GM12878 (cell line): ENCODE measurements around the gene DENND10.

Experiments
- EP300 ChIP-seq, 2 experiments: fragments of 150-350 bp in 1 of 2; IDR thresholded peaks; 2 replicates each; pipeline ENCODE4 v1.6.1; 2011 to 2012; ENCODE audit warnings: low read depth in 2 of 2, low read length in 2 of 2, borderline replicate concordance in 1 of 2, improper control_type of control experiment in 1 of 2, inconsistent platforms in 1 of 2; ENCODE audit not compliant: control insufficient read depth in 1 of 2
- HDAC2 ChIP-seq: fragments of 200-600 bp; sonication (generic); IDR thresholded peaks from 2 replicates; pipeline ENCODE4 v1.6.1; 2017
- NFIC ChIP-seq: IDR thresholded peaks from 2 replicates; pipeline ENCODE4 v1.6.1; 2012; ENCODE audit warnings: low read depth, mild to moderate bottlenecking, inconsistent platforms, low read length, moderate library complexity
- SMC3 ChIP-seq: IDR thresholded peaks from 2 replicates; pipeline ENCODE4 v1.6.1; 2011; ENCODE audit warnings: low read length, improper control_type of control experiment, borderline replicate concordance
- WRNIP1 ChIP-seq: IDR thresholded peaks from 2 replicates; pipeline ENCODE4 v1.6.1; 2011; ENCODE audit warnings: low read depth, low read length, improper control_type of control experiment, borderline replicate concordance
- ZNF274 ChIP-seq: IDR thresholded peaks from one replicate; pipeline ENCODE4 v1.8.0; 2011; ENCODE audit not compliant: insufficient read length, insufficient read depth
- TF ChIP-seq, protein P1 (sequence below), 3 experiments: IDR thresholded peaks in 2 of 3; conservative IDR thresholded peaks in 1 of 3; 2 replicates each; pipeline ENCODE4 v1.5.1; 2011; ENCODE audit warnings: low read depth in 3 of 3, low read length in 3 of 3, mild to moderate bottlenecking in 3 of 3, control low read depth in 2 of 3, moderate library complexity in 2 of 3, inconsistent platforms in 1 of 3, mixed read lengths in 1 of 3; ENCODE audit not compliant: control insufficient read depth in 2 of 3, insufficient read depth in 1 of 3; ENCODE audit errors: extremely low read depth in 1 of 3
- TF ChIP-seq, protein P2 (sequence below): fragments of 450-650 bp; IDR thresholded peaks from 2 replicates; pipeline ENCODE4 v1.6.1; 2018; ENCODE audit warnings: borderline replicate concordance, mild to moderate bottlenecking; ENCODE audit not compliant: partially characterized antibody

- no peak for TF ChIP-seq ZNF274
- TF ChIP-seq EP300 (IDR thresholded peaks at IDR 0.05; ENCODE audit: borderline replicate concordance in 1 of 2, control insufficient read depth in 1 of 2, low read depth in 2 of 2, low read length in 2 of 2), result no peak
- no peak for TF ChIP-seq WRNIP1
- no peak for TF ChIP-seq NFIC
- TF ChIP-seq, protein P1, sequence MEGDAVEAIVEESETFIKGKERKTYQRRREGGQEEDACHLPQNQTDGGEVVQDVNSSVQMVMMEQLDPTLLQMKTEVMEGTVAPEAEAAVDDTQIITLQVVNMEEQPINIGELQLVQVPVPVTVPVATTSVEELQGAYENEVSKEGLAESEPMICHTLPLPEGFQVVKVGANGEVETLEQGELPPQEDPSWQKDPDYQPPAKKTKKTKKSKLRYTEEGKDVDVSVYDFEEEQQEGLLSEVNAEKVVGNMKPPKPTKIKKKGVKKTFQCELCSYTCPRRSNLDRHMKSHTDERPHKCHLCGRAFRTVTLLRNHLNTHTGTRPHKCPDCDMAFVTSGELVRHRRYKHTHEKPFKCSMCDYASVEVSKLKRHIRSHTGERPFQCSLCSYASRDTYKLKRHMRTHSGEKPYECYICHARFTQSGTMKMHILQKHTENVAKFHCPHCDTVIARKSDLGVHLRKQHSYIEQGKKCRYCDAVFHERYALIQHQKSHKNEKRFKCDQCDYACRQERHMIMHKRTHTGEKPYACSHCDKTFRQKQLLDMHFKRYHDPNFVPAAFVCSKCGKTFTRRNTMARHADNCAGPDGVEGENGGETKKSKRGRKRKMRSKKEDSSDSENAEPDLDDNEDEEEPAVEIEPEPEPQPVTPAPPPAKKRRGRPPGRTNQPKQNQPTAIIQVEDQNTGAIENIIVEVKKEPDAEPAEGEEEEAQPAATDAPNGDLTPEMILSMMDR (IDR thresholded peaks at IDR 0.05 in 2 of 3, conservative IDR thresholded peaks at IDR 0.05 in 1 of 3; ENCODE audit: control insufficient read depth in 2 of 3, extremely low read depth in 1 of 3, insufficient read depth in 1 of 3, low read depth in 3 of 3, low read length in 3 of 3), result no peak
- TF ChIP-seq, protein P2, sequence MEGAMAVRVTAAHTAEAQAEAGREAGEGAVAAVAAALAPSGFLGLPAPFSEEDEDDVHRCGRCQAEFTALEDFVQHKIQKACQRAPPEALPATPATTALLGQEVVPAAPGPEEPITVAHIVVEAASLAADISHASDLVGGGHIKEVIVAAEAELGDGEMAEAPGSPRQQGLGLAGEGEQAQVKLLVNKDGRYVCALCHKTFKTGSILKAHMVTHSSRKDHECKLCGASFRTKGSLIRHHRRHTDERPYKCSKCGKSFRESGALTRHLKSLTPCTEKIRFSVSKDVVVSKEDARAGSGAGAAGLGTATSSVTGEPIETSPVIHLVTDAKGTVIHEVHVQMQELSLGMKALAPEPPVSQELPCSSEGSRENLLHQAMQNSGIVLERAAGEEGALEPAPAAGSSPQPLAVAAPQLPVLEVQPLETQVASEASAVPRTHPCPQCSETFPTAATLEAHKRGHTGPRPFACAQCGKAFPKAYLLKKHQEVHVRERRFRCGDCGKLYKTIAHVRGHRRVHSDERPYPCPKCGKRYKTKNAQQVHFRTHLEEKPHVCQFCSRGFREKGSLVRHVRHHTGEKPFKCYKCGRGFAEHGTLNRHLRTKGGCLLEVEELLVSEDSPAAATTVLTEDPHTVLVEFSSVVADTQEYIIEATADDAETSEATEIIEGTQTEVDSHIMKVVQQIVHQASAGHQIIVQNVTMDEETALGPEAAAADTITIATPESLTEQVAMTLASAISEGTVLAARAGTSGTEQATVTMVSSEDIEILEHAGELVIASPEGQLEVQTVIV, result no peak
- no peak for TF ChIP-seq HDAC2
- no peak for TF ChIP-seq SMC3
Observed at GRCh38 chr10:119095640-119096039, 8.3 kb upstream of the DENND10 start.
